Measurements from ENCODE around the gene CATSPERE.
"Not testable (repeated sequence)": the region's sequence is repeated elsewhere in the genome, so short reads cannot be mapped to it uniquely, and the experiment has no call there.

Gene CATSPERE

DNA sequence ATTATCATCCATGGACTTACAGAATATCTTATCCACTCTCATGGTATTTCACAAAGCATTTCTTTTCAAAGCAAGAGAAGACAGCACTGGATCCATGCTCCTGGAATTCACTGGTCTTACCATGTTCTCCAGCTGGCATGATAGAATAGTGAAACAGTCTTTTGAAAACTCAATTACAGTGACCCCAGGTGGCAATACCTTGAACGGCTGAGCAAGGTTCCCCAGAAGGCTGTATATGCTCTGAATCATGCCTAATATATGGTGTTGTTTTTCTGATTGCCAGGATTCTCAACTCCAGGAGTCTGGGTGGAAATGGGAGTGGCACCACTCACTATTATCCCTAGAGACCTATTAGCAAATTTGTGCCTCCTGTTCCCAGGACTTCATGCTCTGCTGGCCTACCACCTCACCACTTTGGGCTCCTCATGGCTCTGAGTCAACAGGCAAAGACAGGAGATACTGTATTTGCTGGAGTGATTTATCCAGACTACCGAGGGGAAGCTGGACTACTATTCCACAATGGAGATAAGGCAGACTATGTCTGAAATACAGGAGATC is 87.6 kb downstream of the CATSPERE start:
- TF ChIP-seq, protein P1, sequence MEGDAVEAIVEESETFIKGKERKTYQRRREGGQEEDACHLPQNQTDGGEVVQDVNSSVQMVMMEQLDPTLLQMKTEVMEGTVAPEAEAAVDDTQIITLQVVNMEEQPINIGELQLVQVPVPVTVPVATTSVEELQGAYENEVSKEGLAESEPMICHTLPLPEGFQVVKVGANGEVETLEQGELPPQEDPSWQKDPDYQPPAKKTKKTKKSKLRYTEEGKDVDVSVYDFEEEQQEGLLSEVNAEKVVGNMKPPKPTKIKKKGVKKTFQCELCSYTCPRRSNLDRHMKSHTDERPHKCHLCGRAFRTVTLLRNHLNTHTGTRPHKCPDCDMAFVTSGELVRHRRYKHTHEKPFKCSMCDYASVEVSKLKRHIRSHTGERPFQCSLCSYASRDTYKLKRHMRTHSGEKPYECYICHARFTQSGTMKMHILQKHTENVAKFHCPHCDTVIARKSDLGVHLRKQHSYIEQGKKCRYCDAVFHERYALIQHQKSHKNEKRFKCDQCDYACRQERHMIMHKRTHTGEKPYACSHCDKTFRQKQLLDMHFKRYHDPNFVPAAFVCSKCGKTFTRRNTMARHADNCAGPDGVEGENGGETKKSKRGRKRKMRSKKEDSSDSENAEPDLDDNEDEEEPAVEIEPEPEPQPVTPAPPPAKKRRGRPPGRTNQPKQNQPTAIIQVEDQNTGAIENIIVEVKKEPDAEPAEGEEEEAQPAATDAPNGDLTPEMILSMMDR (IDR thresholded peaks at IDR 0.05; ENCODE audit: insufficient read depth, missing control alignments), result no peak
- no peak for DNase-seq (ENCODE audit: insufficient read length, low spot score)
- FAIRE-seq, result peak; percentile 21

DNA sequence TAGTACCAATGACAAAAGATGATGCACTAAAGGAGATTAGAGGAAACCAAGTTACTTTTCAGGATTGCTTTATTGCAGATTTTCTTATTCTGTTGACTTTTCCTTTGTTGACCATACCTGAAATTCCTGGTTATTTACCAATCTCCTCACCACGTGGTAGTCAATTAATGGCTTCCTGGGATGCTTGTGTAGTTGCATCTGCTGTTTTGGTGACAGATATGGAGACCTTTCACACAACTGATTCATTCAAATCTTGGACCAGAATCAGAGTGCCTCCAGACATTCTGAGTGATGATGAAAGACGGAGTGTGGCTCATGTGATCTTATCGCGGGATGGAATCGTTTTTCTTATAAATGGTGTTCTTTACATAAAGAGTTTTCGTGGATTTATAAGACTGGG is 91.3 kb downstream of the CATSPERE start:
- TF ChIP-seq, protein P1 (IDR thresholded peaks at IDR 0.05; ENCODE audit: insufficient read depth, missing control alignments), result no peak
- FAIRE-seq (no peak), DNase-seq (ENCODE audit: insufficient read length, low spot score) (no peak)

DNA sequence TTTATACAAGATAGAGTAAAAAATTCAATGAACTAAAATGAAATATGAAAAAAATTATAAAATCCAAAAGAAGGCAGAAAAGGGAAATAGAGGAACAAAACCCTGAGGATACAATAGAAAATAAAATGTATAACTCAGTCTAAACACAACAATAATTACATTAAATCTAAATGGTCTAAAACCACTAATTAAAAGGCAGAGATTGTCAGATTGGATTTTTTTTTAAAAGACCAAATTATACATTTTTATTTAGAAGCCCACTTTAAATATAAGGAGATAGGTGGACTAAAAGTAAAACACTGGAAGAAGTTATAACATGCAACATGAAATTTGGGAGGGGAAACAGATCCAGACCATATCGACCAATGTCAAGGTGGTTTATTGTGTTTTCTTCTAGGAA is 95.2 kb downstream of the CATSPERE start:
- FAIRE-seq, result no peak
- TF ChIP-seq, protein P1 (IDR thresholded peaks at IDR 0.05; ENCODE audit: insufficient read depth, missing control alignments), result no peak
- DNase-seq (ENCODE audit: insufficient read length, low spot score), result no peak

DNA sequence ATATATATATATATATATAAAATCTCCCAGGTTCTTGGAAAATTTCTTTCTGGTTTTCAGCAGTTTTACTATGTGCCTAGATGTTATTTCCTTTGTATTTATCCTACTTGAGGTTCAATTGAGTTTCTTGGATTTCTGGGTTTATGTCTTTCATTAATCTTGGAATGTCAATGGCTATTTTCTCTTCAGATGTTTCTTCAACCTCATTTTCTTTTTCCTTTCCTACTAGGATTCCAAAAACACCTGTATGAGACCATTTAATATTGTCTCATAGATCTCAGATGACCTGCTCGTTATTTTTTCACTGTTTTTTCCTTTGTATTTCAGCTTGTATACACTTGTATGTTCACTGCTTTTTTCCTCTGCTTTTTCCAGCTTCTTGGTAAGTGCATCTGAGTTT is 96.5 kb downstream of the CATSPERE start:
- TF ChIP-seq, protein P1 (IDR thresholded peaks at IDR 0.05; ENCODE audit: insufficient read depth, missing control alignments), result no peak
- DNase-seq (ENCODE audit: insufficient read length, low spot score) (no peak), FAIRE-seq (peak; percentile 63)

DNA sequence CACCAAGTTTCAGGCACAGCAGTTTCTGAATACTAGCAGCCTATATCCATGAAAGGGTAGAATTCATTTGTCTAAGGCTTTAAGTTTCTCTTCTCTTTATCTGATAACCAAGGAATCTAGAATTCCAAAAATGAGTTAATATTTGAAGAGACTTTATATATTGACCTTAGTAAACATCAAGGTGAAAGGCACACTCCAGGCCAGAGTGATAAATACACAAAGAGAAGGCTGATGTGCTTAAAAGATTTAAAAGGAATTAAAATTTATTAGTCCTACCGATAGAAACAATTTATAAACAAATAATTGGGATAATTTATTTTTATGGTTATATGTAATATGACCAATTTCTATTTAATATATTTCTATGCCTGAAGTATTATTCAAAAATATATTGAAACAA is 98.5 kb downstream of the CATSPERE start:
- DNase-seq (ENCODE audit: insufficient read length, low spot score) (no peak), FAIRE-seq (no peak)
- TF ChIP-seq, protein P1 (IDR thresholded peaks at IDR 0.05; ENCODE audit: insufficient read depth, missing control alignments), result no peak

DNA sequence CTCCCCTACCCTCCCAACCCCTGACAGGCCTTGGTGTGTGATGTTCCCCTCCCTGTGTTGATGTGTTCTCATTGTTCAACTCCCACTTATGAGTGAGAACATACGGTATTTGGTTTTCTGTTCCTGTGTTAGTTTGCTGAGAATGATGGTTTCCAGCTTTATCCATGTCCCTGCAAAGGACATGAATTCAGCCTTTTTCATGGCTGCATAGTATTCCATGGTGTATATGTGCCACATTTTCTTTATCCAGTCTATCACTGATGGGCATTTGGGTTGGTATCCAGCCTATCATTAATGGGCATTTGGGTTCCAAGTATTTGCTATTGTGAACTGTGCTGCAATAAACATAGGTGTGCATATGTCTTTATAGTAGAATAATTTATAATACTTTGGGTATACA is 101.8 kb downstream of the CATSPERE start:
- not testable (repeated sequence) for DNase-seq (ENCODE audit: insufficient read length, low spot score); FAIRE-seq

DNA sequence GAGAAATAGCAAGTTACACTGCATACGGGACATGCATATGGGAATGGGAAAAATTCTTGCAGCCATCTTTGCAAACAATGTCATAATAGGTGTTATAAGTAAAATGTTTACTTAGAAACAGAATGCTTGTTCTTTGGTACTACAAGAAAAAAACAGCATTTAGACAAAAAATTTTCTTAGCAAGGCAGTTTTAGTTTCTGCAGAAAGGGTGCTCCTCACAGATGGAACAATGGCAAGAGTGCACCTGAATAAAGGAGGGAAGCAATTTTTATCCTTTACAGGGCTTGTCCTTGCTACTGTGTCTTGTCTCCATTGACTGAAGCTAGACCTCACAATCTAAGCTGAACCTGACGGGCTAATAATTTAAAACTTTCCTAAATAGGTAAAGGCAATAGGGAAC is 112.7 kb downstream of the CATSPERE start:
- DNase-seq (ENCODE audit: insufficient read length, low spot score), result no peak
- no peak for FAIRE-seq
- TF ChIP-seq, protein P1 (IDR thresholded peaks at IDR 0.05; ENCODE audit: insufficient read depth, missing control alignments), result no peak

All from D721Med (cell line).